ENCODE results near the gene FZR1. TPM values are rescaled to one million over a fixed set of nuclear protein-coding genes. Genes with fewer than 3 reads are reported as not detected.

Gene FZR1
- total RNA-seq, 1 donor, result 36.6 TPM

DNA sequence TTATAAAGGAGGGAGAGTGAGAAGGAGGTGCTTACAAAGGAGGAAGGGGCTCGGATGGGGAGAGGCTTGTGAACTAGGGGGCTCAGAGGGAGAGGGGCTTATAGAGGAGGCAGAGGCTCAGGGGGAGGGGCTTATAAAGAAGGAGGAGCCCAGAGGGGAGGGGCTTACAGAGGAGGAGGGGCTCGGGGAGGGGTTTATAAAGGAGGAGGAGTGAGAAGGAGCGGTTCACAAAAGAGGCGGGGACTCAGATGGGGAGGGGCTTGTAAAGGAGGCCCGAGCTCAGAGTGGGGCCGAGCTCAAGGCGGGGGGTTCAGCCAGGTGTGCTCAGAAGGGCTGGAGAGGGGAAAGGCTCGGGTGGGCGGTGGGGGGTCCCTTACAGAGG is 26.3 kb upstream of the FZR1 start:
- Histone ChIP-seq H3K4me1 (ENCODE audit: insufficient read depth, low read length) (no peaks in the 10 kb centered on the region), H2AFZ (ENCODE audit: low read length) (no peak overlapping the region), H3K4me3 (ENCODE audit: insufficient read depth, low read length) (no peak overlapping the region), H3K79me2 (ENCODE audit: insufficient read depth, low read length) (no peaks in the 10 kb centered on the region), H4K20me1 (ENCODE audit: insufficient read depth, low read length) (no peaks in the 10 kb centered on the region), H3K27ac (ENCODE audit: low read depth, low read length) (no peak overlapping the region), H3K36me3 (ENCODE audit: insufficient read depth, low read length) (no peaks in the 10 kb centered on the region), H3K9me3 (ENCODE audit: low read depth, low read length) (no peaks in the 10 kb centered on the region), H3K27me3 (ENCODE audit: insufficient read depth, low read length) (peaks cover 46% of the 10 kb centered on the region), H3K4me2 (ENCODE audit: insufficient read depth, low read length) (no peak overlapping the region)
- DNase-seq (ENCODE audit: insufficient read length, low spot score, missing footprints), result peak; percentile 80
- TF ChIP-seq CTCF (IDR thresholded peaks at IDR 0.05; ENCODE audit: extremely low read depth, low read depth, low read length), result no peak

GRCh38 chr19:3480383-3481091 is 25.6 kb upstream of the FZR1 start, which contains the start of gene SMIM24:
SMIM24 (minus strand) TSS chr19:3480525; CDS start chr19:3480463, 62 bp downstream.
- Histone ChIP-seq H3K27me3 (ENCODE audit: insufficient read depth, low read length) (peaks cover 41% of the 10 kb centered on the region), H3K4me3 (ENCODE audit: insufficient read depth, low read length) (no peak within 1 kb of the TSS), H3K36me3 (ENCODE audit: insufficient read depth, low read length) (no peaks in the 10 kb centered on the region), H4K20me1 (ENCODE audit: insufficient read depth, low read length) (no peaks in the 10 kb centered on the region), H3K9me3 (ENCODE audit: low read depth, low read length) (no peaks in the 10 kb centered on the region), H3K27ac (ENCODE audit: low read depth, low read length) (no peak within 1 kb of the TSS), H2AFZ (ENCODE audit: low read length) (no peak within 1 kb of the TSS), H3K4me2 (ENCODE audit: insufficient read depth, low read length) (no peak within 1 kb of the TSS), H3K4me1 (ENCODE audit: insufficient read depth, low read length) (no peaks in the 10 kb centered on the region), H3K79me2 (ENCODE audit: insufficient read depth, low read length) (no peaks in the 10 kb centered on the region)
- no peak for TF ChIP-seq CTCF (IDR thresholded peaks at IDR 0.05; ENCODE audit: extremely low read depth, low read depth, low read length)
- peak; percentile 85 for DNase-seq (ENCODE audit: insufficient read length, low spot score, missing footprints)

DNA sequence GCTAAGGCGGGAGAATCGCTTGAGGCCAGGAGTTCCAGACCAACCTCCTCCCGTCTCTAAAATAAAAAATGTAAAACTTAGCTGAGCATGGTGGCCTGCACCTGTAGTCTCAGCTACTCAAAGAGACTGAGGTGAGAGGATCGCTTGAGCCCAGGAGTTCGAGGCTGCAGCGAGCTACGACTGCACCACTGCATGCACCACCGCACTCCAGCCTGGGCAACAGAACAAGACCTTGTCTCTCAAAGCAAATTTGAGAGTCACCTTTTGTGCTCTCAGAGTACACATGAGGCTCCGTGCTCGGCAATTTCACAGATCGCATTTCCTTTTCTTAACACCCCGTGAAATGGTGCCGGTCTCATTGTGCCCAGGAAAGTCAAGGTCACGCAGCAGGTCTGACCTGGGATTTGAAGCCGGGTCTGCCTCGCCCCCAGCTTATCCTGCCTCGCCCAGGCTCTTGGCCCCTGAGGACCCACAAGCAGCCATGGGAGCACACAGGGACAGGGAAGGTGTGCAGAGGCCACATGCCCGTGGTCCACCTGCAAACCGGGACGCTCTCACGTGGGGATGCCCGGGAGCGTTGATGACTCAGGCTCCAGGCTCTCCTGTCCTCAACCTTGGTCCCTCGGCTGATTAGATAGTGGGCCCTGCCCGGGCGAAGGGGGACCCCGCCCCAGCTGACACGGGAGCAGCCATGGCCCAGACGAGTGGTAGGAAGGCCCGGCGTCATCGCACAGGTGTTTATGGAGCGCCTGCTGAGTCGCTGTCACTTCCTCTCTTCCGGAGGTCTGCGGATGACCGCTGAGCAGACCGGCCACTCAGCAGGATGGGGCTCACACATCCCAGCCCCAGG is 24.6 kb upstream of the FZR1 start:
- H3K4me2 ChIP-seq (ENCODE audit: insufficient read depth, low read length), result no peak overlapping the region
- no peaks in the 10 kb centered on the region for H3K9me3 ChIP-seq (ENCODE audit: low read depth, low read length)
- H3K27ac ChIP-seq (ENCODE audit: low read depth, low read length), result no peak overlapping the region
- no peaks in the 10 kb centered on the region for H3K79me2 ChIP-seq (ENCODE audit: insufficient read depth, low read length)
- no peak for TF ChIP-seq CTCF (IDR thresholded peaks at IDR 0.05; ENCODE audit: extremely low read depth, low read depth, low read length)
- H4K20me1 ChIP-seq (ENCODE audit: insufficient read depth, low read length), result no peaks in the 10 kb centered on the region
- no peak overlapping the region for H3K4me3 ChIP-seq (ENCODE audit: insufficient read depth, low read length)
- H3K4me1 ChIP-seq (ENCODE audit: insufficient read depth, low read length), result no peaks in the 10 kb centered on the region
- H3K27me3 ChIP-seq (ENCODE audit: insufficient read depth, low read length), result peaks cover 41% of the 10 kb centered on the region
- no peak overlapping the region for H2AFZ ChIP-seq (ENCODE audit: low read length)
- peak; percentile 77 for DNase-seq (ENCODE audit: insufficient read length, low spot score, missing footprints)
- H3K36me3 ChIP-seq (ENCODE audit: insufficient read depth, low read length), result no peaks in the 10 kb centered on the region
